T-cell (primary cell): ENCODE results near the gene POLR3A. TPM values are rescaled to one million over a fixed set of nuclear protein-coding genes. Genes with fewer than 3 reads are reported as not detected.

Experiments
- ATAC-seq, 4 experiments: fragments of 200-7000 bp in 3 of 4; fragments of 150-1000 bp in 1 of 4; cut with Tn5 transposase; replicated peaks in 1 of 4; 1 replicate in 3 of 4; 2 replicates in 1 of 4; pipeline ENCODE4 v1.10.0; 2021; ENCODE audit warnings: moderate library complexity in 3 of 4, mild to moderate bottlenecking in 2 of 4, moderate number of reproducible peaks in 1 of 4
- CTCF ChIA-PET, 2 donors: fragments of 300-600 bp; sonication (Branson Sonifier 250); formaldehyde crosslinking; loops; one replicate each; lab custom pipeline; 2022; ENCODE audit warnings: antibody characterized with exemption in 2 of 2; lab: Charles Lee
- POLR2A ChIA-PET, 2 donors: fragments of 300-600 bp; sonication (Branson Sonifier 250); formaldehyde crosslinking; loops; one replicate each; lab custom pipeline; 2022; ENCODE audit warnings: antibody characterized with exemption in 2 of 2; lab: Charles Lee
- DNase-seq, 35 experiments: peaks; one replicate each; pipeline versions ENCODE4 v3.0.0 to v3.0.0-alpha.2; 2013 to 2023
- H3K27ac ChIP-seq: one replicate; pipeline ENCODE4 v1.5.1; 2013; ENCODE audit warnings: low read length
- H3K27me3 ChIP-seq, 2 experiments: replicated peaks in 1 of 2; 1 replicate in 1 of 2; 2 replicates in 1 of 2; pipeline versions ENCODE4 v1.6.1 to v1.7.0; 2013; ENCODE audit warnings: low read length in 1 of 2, mixed read lengths in 1 of 2; ENCODE audit not compliant: control insufficient read depth in 2 of 2, insufficient read depth in 2 of 2; ENCODE audit errors: extremely low read depth in 1 of 2
- H3K36me3 ChIP-seq, 2 donors: 1 replicate in 1 of 2; 2 replicates in 1 of 2; pipeline versions ENCODE4 v1.6.1 to v1.7.0; 2013; ENCODE audit warnings: low read length in 1 of 2; ENCODE audit not compliant: control insufficient read depth in 2 of 2, insufficient read depth in 1 of 2; ENCODE audit errors: extremely low read depth in 1 of 2
- H3K4me1 ChIP-seq, 2 experiments: 1 replicate in 1 of 2; 2 replicates in 1 of 2; pipeline versions ENCODE4 v1.6.1 to v1.7.0; 2013; ENCODE audit warnings: low read length in 2 of 2, mixed read lengths in 1 of 2; ENCODE audit not compliant: insufficient read depth in 2 of 2, control insufficient read depth in 1 of 2; ENCODE audit errors: extremely low read depth in 1 of 2
- H3K4me3 ChIP-seq, 2 donors: 1 replicate in 1 of 2; 2 replicates in 1 of 2; pipeline versions ENCODE4 v1.5.1 to v1.7.0; 2013; ENCODE audit warnings: mild to moderate bottlenecking in 2 of 2, low read length in 1 of 2, moderate library complexity in 1 of 2; ENCODE audit not compliant: control insufficient read depth in 1 of 2; ENCODE audit errors: extremely low read depth in 1 of 2
- H3K9me3 ChIP-seq: 2 replicates; pipeline ENCODE4 v1.7.0; 2013
- H3K27ac Mint-ChIP-seq, 2 donors: one replicate each; pipeline ENCODE4 v1.8.0; 2020 to 2021; ENCODE audit warnings: mild to moderate bottlenecking in 2 of 2, mixed read lengths in 2 of 2
- H3K27me3 Mint-ChIP-seq, 2 donors: one replicate each; pipeline ENCODE4 v1.8.0; 2021 to 2022; ENCODE audit warnings: mixed read lengths in 2 of 2
- H3K36me3 Mint-ChIP-seq: one replicate; pipeline ENCODE4 v1.8.0; 2021; ENCODE audit warnings: mixed read lengths
- H3K4me1 Mint-ChIP-seq, 3 donors: one replicate each; pipeline ENCODE4 v1.8.0; 2020 to 2022; ENCODE audit warnings: mixed read lengths in 3 of 3, mild to moderate bottlenecking in 1 of 3
- H3K4me3 Mint-ChIP-seq, 3 donors: one replicate each; pipeline ENCODE4 v1.8.0; 2020 to 2022; ENCODE audit warnings: mild to moderate bottlenecking in 3 of 3, mixed read lengths in 3 of 3, moderate library complexity in 3 of 3
- H3K9me3 Mint-ChIP-seq, 3 donors: one replicate each; pipeline ENCODE4 v1.8.0; 2020 to 2022; ENCODE audit warnings: mixed read lengths in 3 of 3
- WGBS: methylation state at CpG from one replicate; pipeline ENCODE4 v1.1.5; 2013; ENCODE audit warnings: missing lambda C conversion rate; ENCODE audit not compliant: insufficient coverage; 5-methylcytosine and 5-hydroxymethylcytosine counted together
- total RNA-seq, 35 experiments: library from RNA in 6 of 35; stranded (reverse) in 6 of 35; fragments of 120-200 nt in 1 of 35; gene quantifications; one replicate each; pipeline versions ENCODE4 v1.2.1 to v1.2.4 and lab custom pipeline; 2013 to 2026

The POLR3A gene
- total RNA-seq, 5 donors from 2014 or later (not counting 1 experiment from before 2014, with no cell fraction given), result 14.5 to 16.9 (median 16.5) TPM

GRCh38 chr10:78038791-78039547 lies 9.7 kb upstream of the POLR3A start:
- ATAC-seq (no peak), DNase-seq (no peak)
- Mint-ChIP-seq H3K4me1 (peaks cover 69 to 72% (median 71%) of the 10 kb centered on the region in 3 donors), H3K4me3 (no peak overlapping the region), H3K9me3 (no peaks in the 10 kb centered on the region), H3K36me3 (peaks cover 64% of the 10 kb centered on the region), H3K27me3 (no peaks in the 10 kb centered on the region), H3K27ac (no peak overlapping the region)
- peaks cover 25 to 40% of the 10 kb centered on the region in 2 experiments for H3K4me1 ChIP-seq
- whole genome bisulfite sequencing, result 95% methylated on average over 3 of the region's 5 CpGs
- H3K36me3 ChIP-seq, result peaks cover 18 to 75% of the 10 kb centered on the region in 2 donors
- H3K27me3 ChIP-seq, result no peaks in the 10 kb centered on the region
- POLR2A ChIA-PET, result interaction anchor here in 1 of 2 donors (0.6 kb wide), 1 partner anchor 488 kb away, joined by 3 read pairs; no protein-coding TSS in a partner anchor
- CTCF ChIA-PET, result interaction anchor here in 1 of 2 donors (0.5 kb wide), 1 partner anchor 47 kb away, joined by 4 read pairs; no protein-coding TSS in a partner anchor
- no peak overlapping the region for H3K27ac ChIP-seq
- H3K9me3 ChIP-seq, result no peaks in the 10 kb centered on the region
- no peak overlapping the region for H3K4me3 ChIP-seq

- ATAC-seq (no peak), DNase-seq (no peak)
- no peaks in the 10 kb centered on the region for H3K27me3 ChIP-seq
- no CpG with 5 or more reads among the region's 2 CpGs for WGBS
- no peak overlapping the region for H3K4me3 Mint-ChIP-seq
- no peaks in the 10 kb centered on the region for H3K9me3 Mint-ChIP-seq
- no peak overlapping the region for H3K4me3 ChIP-seq
- ChIA-PET CTCF (interaction anchor here in 1 of 2 donors (1.2 kb wide), 1 partner anchor 9 kb away, joined by 3 read pairs; no protein-coding TSS in a partner anchor), POLR2A (interaction anchor here in 1 of 2 donors (0.5 kb wide), 1 partner anchor 23 kb away, joined by 3 read pairs; no protein-coding TSS in a partner anchor)
- no peak overlapping the region for H3K27ac ChIP-seq
- no peaks in the 10 kb centered on the region for H3K9me3 ChIP-seq
- H3K36me3 ChIP-seq, result peaks cover 18 to 72% of the 10 kb centered on the region in 2 donors
- H3K27me3 Mint-ChIP-seq, result no peaks in the 10 kb centered on the region
- H3K27ac Mint-ChIP-seq, result no peak overlapping the region
- peaks cover 64% of the 10 kb centered on the region for H3K36me3 Mint-ChIP-seq
- H3K4me1 ChIP-seq, result peaks cover 25 to 42% of the 10 kb centered on the region in 2 experiments
- peaks cover 64 to 76% (median 75%) of the 10 kb centered on the region in 3 donors for H3K4me1 Mint-ChIP-seq
Observed at GRCh38 chr10:78038105-78038504, 8.8 kb upstream of the POLR3A start.

GRCh38 chr10:78035933-78036583 lies 6.7 kb upstream of the POLR3A start:
- Histone ChIP-seq H3K27me3 (no peaks in the 10 kb centered on the region), H3K4me3 (no peak overlapping the region), H3K27ac (peak overlapping the region; percentile 27), H3K4me1 (peaks cover 25 to 44% of the 10 kb centered on the region in 2 experiments), H3K9me3 (no peaks in the 10 kb centered on the region), H3K36me3 (peaks cover 18 to 58% of the 10 kb centered on the region in 2 donors)
- ChIA-PET CTCF (interaction anchor here (0.5 to 1.3 kb wide), 3 partner anchors 10 to 11 kb away, joined by 3 to 4 read pairs (median 4); no protein-coding TSS in a partner anchor), POLR2A (interaction anchor here in 1 of 2 donors (0.6 kb wide), 1 partner anchor 11 kb away, joined by 3 read pairs; no protein-coding TSS in a partner anchor)
- DNase-seq (no peak), ATAC-seq (no peak)
- Mint-ChIP-seq H3K27me3 (no peaks in the 10 kb centered on the region), H3K9me3 (no peaks in the 10 kb centered on the region), H3K4me1 (peaks cover 57 to 67% (median 66%) of the 10 kb centered on the region in 3 donors), H3K36me3 (peaks cover 50% of the 10 kb centered on the region), H3K27ac (peak overlapping the region; percentile 73 to 74), H3K4me3 (peak overlapping the region; percentile 28 to 91 (median 86))
- WGBS, result 73% methylated on average over 6 of the region's 9 CpGs

- no peak overlapping the region for H3K4me3 ChIP-seq
- H3K27ac ChIP-seq, result peak overlapping the region; percentile 27
- ChIA-PET POLR2A (no interaction called here), CTCF (interaction anchor here in 1 of 2 donors (1.3 kb wide), 1 partner anchor 11 kb away, joined by 4 read pairs; no protein-coding TSS in a partner anchor)
- peaks cover 25 to 43% of the 10 kb centered on the region in 2 experiments for H3K4me1 ChIP-seq
- Mint-ChIP-seq H3K9me3 (no peaks in the 10 kb centered on the region), H3K27ac (peak overlapping the region; percentile 57 to 73), H3K27me3 (no peaks in the 10 kb centered on the region), H3K4me1 (peaks cover 51 to 61% (median 60%) of the 10 kb centered on the region in 3 donors), H3K36me3 (peaks cover 44% of the 10 kb centered on the region), H3K4me3 (peak overlapping the region; percentile 86 to 91 (median 86))
- no peaks in the 10 kb centered on the region for H3K27me3 ChIP-seq
- H3K36me3 ChIP-seq, result peaks cover 18 to 52% of the 10 kb centered on the region in 2 donors
- ATAC-seq (no peak), DNase-seq (no peak)
- H3K9me3 ChIP-seq, result no peaks in the 10 kb centered on the region
- WGBS, result 83% methylated on average over 1 of the region's 5 CpGs
Observed at GRCh38 chr10:78035437-78035836, 6.1 kb upstream of the POLR3A start.

GRCh38 chr10:78035025-78035424 lies 5.7 kb upstream of the POLR3A start:
- H3K9me3 Mint-ChIP-seq, result no peaks in the 10 kb centered on the region
- WGBS, result 88% methylated on average over 1 of the region's 5 CpGs
- H3K4me3 Mint-ChIP-seq, result peak overlapping the region; percentile 86 to 91 (median 86)
- no peaks in the 10 kb centered on the region for H3K27me3 ChIP-seq
- DNase-seq, result no peak
- H3K9me3 ChIP-seq, result no peaks in the 10 kb centered on the region
- H3K4me1 Mint-ChIP-seq, result peaks cover 50 to 61% (median 61%) of the 10 kb centered on the region in 3 donors
- peaks cover 26 to 43% of the 10 kb centered on the region in 2 experiments for H3K4me1 ChIP-seq
- no peak for ATAC-seq
- peaks cover 18 to 50% of the 10 kb centered on the region in 2 donors for H3K36me3 ChIP-seq
- H3K4me3 ChIP-seq, result peak overlapping the region in 1 of 2 donors; percentile 95
- peak overlapping the region; percentile 73 to 88 for H3K27ac Mint-ChIP-seq
- peak overlapping the region; percentile 27 for H3K27ac ChIP-seq
- POLR2A ChIA-PET, result no interaction called here
- CTCF ChIA-PET, result no interaction called here
- peaks cover 44% of the 10 kb centered on the region for H3K36me3 Mint-ChIP-seq
- H3K27me3 Mint-ChIP-seq, result no peaks in the 10 kb centered on the region
